H1 (cell line): ENCODE results near the gene SND1. TPM values are rescaled to one million over a fixed set of nuclear protein-coding genes. Genes with fewer than 3 reads are reported as not detected.
A peak's percentile ranks its signal among the peaks of the same experiment; 100 is the strongest.

Experiments
- CTCF ChIA-PET: fragments of 300-600 bp; sonication (Branson Sonifier 250); formaldehyde crosslinking; loops from one replicate; lab custom pipeline; 2021; ENCODE audit not compliant: partially characterized antibody; lab: Charles Lee
- POLR2A ChIA-PET: fragments of 300-600 bp; sonication (Branson Sonifier 250); formaldehyde crosslinking; loops from one replicate; lab custom pipeline; 2021; ENCODE audit warnings: inconsistent platforms; ENCODE audit not compliant: partially characterized antibody; lab: Charles Lee
- DNase-seq, 2 experiments: peaks; one replicate each; pipeline versions ENCODE4 v3.0.0 to v3.0.0-alpha.2; 2010 to 2022; ENCODE audit warnings: low spot score in 2 of 2, low read depth in 1 of 2, mixed read lengths in 1 of 2
- FAIRE-seq: peaks from 2 replicates; lab custom pipeline; 2011; peaks lifted over from hg19 to GRCh38; lab: Jason Lieb, UNC
- H2AFZ ChIP-seq: 2 replicates; pipeline ENCODE4 v1.8.1; 2012; ENCODE audit warnings: low read length, inconsistent platforms
- H2AK5ac ChIP-seq: 2 replicates; pipeline ENCODE4 v1.6.1; 2013; ENCODE audit warnings: low read depth, low read length
- H2BK120ac ChIP-seq: replicated peaks from 2 replicates; pipeline ENCODE3; 2013; ENCODE audit warnings: low read depth, low read length, inconsistent platforms
- H2BK12ac ChIP-seq: 2 replicates; pipeline ENCODE4 v1.6.1; 2013; ENCODE audit warnings: low read depth, low read length
- H2BK15ac ChIP-seq: 2 replicates; pipeline ENCODE4 v1.6.1; 2013; ENCODE audit warnings: low read length
- H2BK20ac ChIP-seq: 2 replicates; pipeline ENCODE4 v1.6.1; 2013; ENCODE audit warnings: low read length
- H2BK5ac ChIP-seq: 2 replicates; pipeline ENCODE4 v1.6.1; 2013; ENCODE audit warnings: low read depth, low read length
- H3K14ac ChIP-seq: 2 replicates; pipeline ENCODE4 v1.6.1; 2013; ENCODE audit warnings: inconsistent platforms; ENCODE audit not compliant: insufficient read length
- H3K18ac ChIP-seq: 2 replicates; pipeline ENCODE4 v1.6.1; 2013; ENCODE audit warnings: low read length; ENCODE audit errors: extremely low read depth
- H3K23ac ChIP-seq: 2 replicates; pipeline ENCODE4 v1.6.1; 2013; ENCODE audit warnings: inconsistent platforms; ENCODE audit not compliant: insufficient read length
- H3K23me2 ChIP-seq: 2 replicates; pipeline ENCODE4 v1.6.1; 2013; ENCODE audit warnings: low read depth, low read length
- H3K27ac ChIP-seq: 2 replicates; pipeline ENCODE4 v1.6.1; 2011; ENCODE audit warnings: low read depth, low read length, inconsistent platforms
- H3K27me3 ChIP-seq, 4 experiments: replicated peaks in 1 of 4; 1 replicate in 1 of 4; 2 replicates in 3 of 4; pipeline versions ENCODE4 v1.6.1 to v1.8.1; 2011 to 2013; ENCODE audit warnings: low read length in 3 of 4, mild to moderate bottlenecking in 3 of 4, inconsistent platforms in 2 of 4, mixed read lengths in 2 of 4, moderate library complexity in 1 of 4; ENCODE audit not compliant: control insufficient read depth in 3 of 4, insufficient read depth in 3 of 4; ENCODE audit errors: extremely low read depth in 1 of 4
- H3K36me3 ChIP-seq, 4 experiments: 2 replicates each; pipeline versions ENCODE4 v1.6.1 to v1.8.1; 2011 to 2013; ENCODE audit warnings: mild to moderate bottlenecking in 4 of 4, low read length in 3 of 4, moderate library complexity in 2 of 4, control low read depth in 1 of 4, inconsistent platforms in 1 of 4; ENCODE audit not compliant: insufficient read depth in 4 of 4, control insufficient read depth in 2 of 4
- H3K4ac ChIP-seq: replicated peaks from 2 replicates; pipeline ENCODE3; 2013; ENCODE audit warnings: low read length, low read depth, mixed read lengths, inconsistent platforms; ENCODE audit not compliant: insufficient read length
- H3K4me1 ChIP-seq, 4 experiments: replicated peaks in 1 of 4; 1 replicate in 1 of 4; 2 replicates in 3 of 4; pipeline versions ENCODE4 v1.6.1 to v1.8.1; 2011 to 2013; ENCODE audit warnings: low read length in 3 of 4, inconsistent platforms in 2 of 4, mixed read lengths in 1 of 4; ENCODE audit not compliant: insufficient read depth in 4 of 4, control insufficient read depth in 3 of 4
- H3K4me2 ChIP-seq, 2 experiments: 2 replicates each; pipeline versions ENCODE4 v1.6.1 to v1.8.1; 2011 to 2013; ENCODE audit warnings: low read depth in 2 of 2, low read length in 2 of 2, control low read depth in 1 of 2, inconsistent platforms in 1 of 2, mild to moderate bottlenecking in 1 of 2; ENCODE audit not compliant: insufficient read depth in 1 of 2
- H3K4me3 ChIP-seq, 4 experiments: fragments of 200-600, 300-600 bp in 1 of 4; sonication (generic), shearing (Covaris generic), sonication (Bioruptor Twin) in 1 of 4; 2 replicates each; pipeline versions ENCODE4 v1.5.1 to v1.8.1; 2011 to 2016; ENCODE audit warnings: low read length in 4 of 4, low read depth in 3 of 4, control low read depth in 2 of 4, inconsistent platforms in 2 of 4, mild to moderate bottlenecking in 2 of 4, mixed read lengths in 1 of 4, moderate library complexity in 1 of 4; ENCODE audit not compliant: insufficient read depth in 2 of 4; ENCODE audit errors: extremely low read depth in 1 of 4
- H3K56ac ChIP-seq: replicated peaks from 2 replicates; pipeline ENCODE3; 2013; ENCODE audit warnings: low read depth, mild to moderate bottlenecking, mixed read lengths, low read length, inconsistent platforms; ENCODE audit not compliant: insufficient read length
- H3K79me1 ChIP-seq: 2 replicates; pipeline ENCODE4 v1.6.1; 2013; ENCODE audit warnings: low read depth, low read length, control low read depth
- H3K79me2 ChIP-seq, 2 experiments: 2 replicates each; pipeline versions ENCODE4 v1.6.1 to v1.8.1; 2012 to 2013; ENCODE audit warnings: low read length in 2 of 2, mild to moderate bottlenecking in 2 of 2, inconsistent platforms in 1 of 2; ENCODE audit not compliant: insufficient read depth in 2 of 2, control insufficient read depth in 1 of 2
- H3K9ac ChIP-seq, 4 experiments: replicated peaks in 1 of 4; 1 replicate in 1 of 4; 2 replicates in 3 of 4; pipeline versions ENCODE4 v1.6.1 to v1.8.1; 2011 to 2013; ENCODE audit warnings: low read depth in 3 of 4, low read length in 3 of 4, control low read depth in 2 of 4, mild to moderate bottlenecking in 2 of 4, moderate library complexity in 2 of 4, inconsistent platforms in 1 of 4; ENCODE audit errors: extremely low read depth in 1 of 4
- H3K9me3 ChIP-seq, 2 experiments: 2 replicates each; pipeline versions ENCODE4 v1.6.1 to v1.8.1; 2012 to 2013; ENCODE audit warnings: mild to moderate bottlenecking in 2 of 2, moderate library complexity in 2 of 2, control low read depth in 1 of 2, inconsistent platforms in 1 of 2, low read depth in 1 of 2, low read length in 1 of 2, mixed read lengths in 1 of 2; ENCODE audit not compliant: insufficient read depth in 2 of 2
- H4K20me1 ChIP-seq, 2 experiments: replicated peaks in 1 of 2; 2 replicates each; pipeline versions ENCODE3 to v1.8.1; 2011 to 2013; ENCODE audit warnings: inconsistent platforms in 2 of 2, low read length in 2 of 2, mild to moderate bottlenecking in 1 of 2; ENCODE audit not compliant: insufficient read depth in 2 of 2, control insufficient read depth in 1 of 2
- H4K5ac ChIP-seq: 2 replicates; pipeline ENCODE4 v1.6.1; 2013; ENCODE audit warnings: low read length, low read depth, mixed read lengths, inconsistent platforms; ENCODE audit not compliant: insufficient read length
- H4K8ac ChIP-seq: 2 replicates; pipeline ENCODE4 v1.8.0; 2013; ENCODE audit warnings: mild to moderate bottlenecking, moderate library complexity, low read length, inconsistent platforms; ENCODE audit not compliant: insufficient read depth; ENCODE audit errors: extremely low read depth
- H4K91ac ChIP-seq: replicated peaks from 2 replicates; pipeline ENCODE3; 2013; ENCODE audit warnings: low read length, mixed read lengths, inconsistent platforms; ENCODE audit not compliant: insufficient read length
- KDM5A ChIP-seq: fragments of 200-600 bp; IDR thresholded peaks from 2 replicates; pipeline ENCODE4 v1.7.1; 2012; ENCODE audit warnings: mild to moderate bottlenecking, low read length, inconsistent platforms, mixed read lengths
- NANOG ChIP-seq: IDR thresholded peaks from 2 replicates; pipeline ENCODE4 v1.6.1; 2011; ENCODE audit warnings: low read length, low read depth, mild to moderate bottlenecking, inconsistent platforms; ENCODE audit not compliant: insufficient read depth, poor library complexity, severe bottlenecking
- SIN3A ChIP-seq, 2 experiments: IDR thresholded peaks in 1 of 2; conservative IDR thresholded peaks in 1 of 2; 2 replicates each; pipeline ENCODE4 v1.6.1; 2011 to 2012; ENCODE audit warnings: low read length in 2 of 2, improper control_type of control experiment in 1 of 2, low read depth in 1 of 2, mild to moderate bottlenecking in 1 of 2
- SP1 ChIP-seq: IDR thresholded peaks from 2 replicates; pipeline ENCODE4 v1.6.1; 2011; ENCODE audit warnings: low read depth, low read length
- WGBS, 2 experiments: shearing (Covaris generic) in 1 of 2; methylation state at CpG; one replicate each; pipeline versions ENCODE4 v1.1.6 to v1.1.7; 2013 to 2015; ENCODE audit warnings: low lambda C conversion rate in 2 of 2, mixed read lengths in 2 of 2, inconsistent platforms in 1 of 2, low coverage in 1 of 2, missing lambda C conversion rate in 1 of 2; ENCODE audit not compliant: insufficient replicate concordance in 2 of 2, insufficient coverage in 1 of 2, insufficient read length in 1 of 2; ENCODE audit errors: extremely low coverage in 1 of 2, missing lambda C conversion rate in 1 of 2; 5-methylcytosine and 5-hydroxymethylcytosine counted together
- polyA plus RNA-seq, 7 experiments: library from polyadenylated mRNA; depleted of rRNA in 3 of 7; stranded (reverse) in 5 of 7; unstranded in 2 of 7; fragments of >200 nt in 5 of 7; fragments of 200-250 nt in 2 of 7; gene quantifications; 1 replicate in 5 of 7; 2 replicates in 1 of 7; 4 replicates in 1 of 7; pipeline versions ENCODE4 v1.2.1 to v1.2.3, GENCODE V29; 2011 to 2013; ENCODE audit warnings: missing spikeins in 2 of 7, mixed read lengths in 2 of 7
- total RNA-seq: library from RNA; stranded (reverse); fragmentation: NEBNext Ultra II Directional; extraction: Animal tissue kit (Norgen Biotek cat#: 25700); gene quantifications from 2 replicates; pipeline ENCODE4 v1.2.1, GENCODE V29; 2021

The SND1 gene
- total and polyA plus RNA-seq, 2 of the 8 experiments (the other 6 are each of a cell fraction or from before 2014, with no cell fraction given) = 122 to 290 TPM

GRCh38 chr7:127726476-127726875, 74.5 kb downstream of the SND1 start:
- Histone ChIP-seq H4K20me1 (peaks cover 25 to 33% of the 10 kb centered on the region in 2 experiments), H3K23ac (no peak overlapping the region), H2AK5ac (no peak overlapping the region), H3K14ac (no peak overlapping the region), H2BK5ac (no peak overlapping the region), H4K8ac (no peak overlapping the region), H3K18ac (no peak overlapping the region), H3K36me3 (peaks cover 0 to 34% (median 10%) of the 10 kb centered on the region in 4 experiments; a peak in 4 of 8 replicates), H3K27ac (no peak overlapping the region), H3K79me2 (peaks cover 3 to 36% of the 10 kb centered on the region in 2 experiments), H2BK20ac (no peak overlapping the region), H3K4me3 (no peak overlapping the region), H3K23me2 (no peaks in the 10 kb centered on the region), H3K56ac (no peak overlapping the region), H2BK12ac (no peak overlapping the region), H2BK15ac (no peak overlapping the region), H3K79me1 (peaks cover 6% of the 10 kb centered on the region), H2BK120ac (no peak overlapping the region), H4K91ac (no peak overlapping the region), H3K4me2 (peak overlapping the region in 1 of 2 experiments; percentile 46; a peak in 3 of 4 replicates), H3K9ac (no peak overlapping the region), H4K5ac (no peak overlapping the region), H3K4ac (no peak overlapping the region), H2AFZ (no peak overlapping the region), H3K4me1 (peaks cover 5 to 26% (median 14%) of the 10 kb centered on the region in 4 experiments), H3K27me3 (peaks cover 0 to 3% (median 1%) of the 10 kb centered on the region in 4 experiments; a peak in 1 of 7 replicates), H3K9me3 (no peaks in the 10 kb centered on the region)
- FAIRE-seq = peak; percentile 42
- 40% methylated on average over 3 of the region's 3 CpGs; no CpG with 5 or more reads in 1 of the 2 experiments for WGBS, 2 experiments
- CTCF ChIA-PET = interaction anchor here (1.0 to 5.7 kb wide), 9 partner anchors 8 to 293 kb away, joined by 3 to 24 read pairs (median 5); no protein-coding TSS in a partner anchor
- POLR2A ChIA-PET = interaction anchor here (0.8 to 1.5 kb wide), 3 partner anchors 9 to 77 kb away, joined by 3 to 4 read pairs (median 3); no protein-coding TSS in a partner anchor
- TF ChIP-seq SP1 = no peak
- TF ChIP-seq NANOG = peak; percentile 26
- no peak for TF ChIP-seq KDM5A
- no peak for TF ChIP-seq SIN3A (conservative IDR thresholded peaks at IDR 0.05 in 1 of 2, IDR thresholded peaks at IDR 0.05 in 1 of 2; ENCODE audit: low read depth in 1 of 2, low read length in 2 of 2)
- DNase-seq = no peak
